Measurements from ENCODE around the gene ANO1.

The ANO1 gene

GRCh38 chr11:70129051-70129592 lies 51.0 kb downstream of the ANO1 start:
- TF ChIP-seq CTCF (IDR thresholded peaks at IDR 0.05; ENCODE audit: low read depth, low read length) (no peak), EZH2phosphoT487 (IDR thresholded peaks at IDR 0.05; ENCODE audit: low read depth) (no peak)
- peaks cover 18% of the 10 kb centered on the region; the same call in 1 of the 2 replicates for H3K27me3 ChIP-seq (ENCODE audit: low read depth, low read length)
- H3K4me2 ChIP-seq (ENCODE audit: low read length) = no peak overlapping the region
- H3K9me3 ChIP-seq (ENCODE audit: insufficient read depth, low read length) = no peaks in the 10 kb centered on the region
- no peaks in the 10 kb centered on the region for H3K79me2 ChIP-seq (ENCODE audit: low read length)
- H3K27ac ChIP-seq (ENCODE audit: low read length) = no peak overlapping the region
- no peaks in the 10 kb centered on the region for H4K20me1 ChIP-seq (ENCODE audit: insufficient read depth, low read length)
- H3K36me3 ChIP-seq (replicated peaks; ENCODE audit: low read depth, low read length) = no peaks in the 10 kb centered on the region
- no peak overlapping the region for H3K4me3 ChIP-seq (ENCODE audit: low read length)
- no peak overlapping the region for H3K9ac ChIP-seq (ENCODE audit: low read length)
- no peak overlapping the region for H2AFZ ChIP-seq (ENCODE audit: low read depth, low read length)
- no peaks in the 10 kb centered on the region for H3K4me1 ChIP-seq (ENCODE audit: low read length)

GRCh38 chr11:70130636-70131035 lies 52.5 kb downstream of the ANO1 start:
- no peak overlapping the region for H3K27ac ChIP-seq (ENCODE audit: low read length)
- H3K9ac ChIP-seq (ENCODE audit: low read length) = no peak overlapping the region
- no peaks in the 10 kb centered on the region for H4K20me1 ChIP-seq (ENCODE audit: insufficient read depth, low read length)
- H3K79me2 ChIP-seq (ENCODE audit: low read length) = no peaks in the 10 kb centered on the region
- no peaks in the 10 kb centered on the region for H3K4me1 ChIP-seq (ENCODE audit: low read length)
- H3K27me3 ChIP-seq (ENCODE audit: low read depth, low read length) = peaks cover 31% of the 10 kb centered on the region
- H2AFZ ChIP-seq (ENCODE audit: low read depth, low read length) = no peak overlapping the region
- H3K4me3 ChIP-seq (ENCODE audit: low read length) = no peak overlapping the region
- no peaks in the 10 kb centered on the region for H3K9me3 ChIP-seq (ENCODE audit: insufficient read depth, low read length)
- no peaks in the 10 kb centered on the region for H3K36me3 ChIP-seq (replicated peaks; ENCODE audit: low read depth, low read length)
- no peak overlapping the region for H3K4me2 ChIP-seq (ENCODE audit: low read length)
- TF ChIP-seq CTCF (IDR thresholded peaks at IDR 0.05; ENCODE audit: low read depth, low read length) (no peak), EZH2phosphoT487 (IDR thresholded peaks at IDR 0.05; ENCODE audit: low read depth) (no peak)

- no peaks in the 10 kb centered on the region for H3K79me2 ChIP-seq (ENCODE audit: low read length)
- peaks cover 35% of the 10 kb centered on the region for H3K27me3 ChIP-seq (ENCODE audit: low read depth, low read length)
- H2AFZ ChIP-seq (ENCODE audit: low read depth, low read length) = no peak overlapping the region
- H3K9ac ChIP-seq (ENCODE audit: low read length) = no peak overlapping the region
- no peak overlapping the region for H3K4me2 ChIP-seq (ENCODE audit: low read length)
- no peaks in the 10 kb centered on the region for H3K9me3 ChIP-seq (ENCODE audit: insufficient read depth, low read length)
- H3K4me1 ChIP-seq (ENCODE audit: low read length) = no peaks in the 10 kb centered on the region
- H3K27ac ChIP-seq (ENCODE audit: low read length) = no peak overlapping the region
- no peak overlapping the region for H3K4me3 ChIP-seq (ENCODE audit: low read length)
- TF ChIP-seq EZH2phosphoT487 (IDR thresholded peaks at IDR 0.05; ENCODE audit: low read depth) = no peak
- TF ChIP-seq CTCF (IDR thresholded peaks at IDR 0.05; ENCODE audit: low read depth, low read length) = no peak
- H4K20me1 ChIP-seq (ENCODE audit: insufficient read depth, low read length) = no peaks in the 10 kb centered on the region
- H3K36me3 ChIP-seq (replicated peaks; ENCODE audit: low read depth, low read length) = no peaks in the 10 kb centered on the region
Measured at GRCh38 chr11:70131606-70132190, 53.6 kb downstream of the ANO1 start.

- Histone ChIP-seq H3K9me3 (ENCODE audit: insufficient read depth, low read length) (no peaks in the 10 kb centered on the region), H3K4me1 (ENCODE audit: low read length) (no peaks in the 10 kb centered on the region)
- TF ChIP-seq EZH2phosphoT487 (IDR thresholded peaks at IDR 0.05; ENCODE audit: low read depth) = no peak
- no peak for TF ChIP-seq CTCF (IDR thresholded peaks at IDR 0.05; ENCODE audit: low read depth, low read length)
Measured at GRCh38 chr11:70132641-70133040, 54.5 kb downstream of the ANO1 start.

More at GRCh38 chr11:70132641-70133040, 54.5 kb downstream of the ANO1 start:
- no peaks in the 10 kb centered on the region for H3K79me2 ChIP-seq (ENCODE audit: low read length)
- peaks cover 35% of the 10 kb centered on the region for H3K27me3 ChIP-seq (ENCODE audit: low read depth, low read length)
- no peak overlapping the region for H3K4me3 ChIP-seq (ENCODE audit: low read length)
- H3K4me2 ChIP-seq (ENCODE audit: low read length) = no peak overlapping the region
- no peaks in the 10 kb centered on the region for H4K20me1 ChIP-seq (ENCODE audit: insufficient read depth, low read length)
- H3K27ac ChIP-seq (ENCODE audit: low read length) = no peak overlapping the region
- H2AFZ ChIP-seq (ENCODE audit: low read depth, low read length) = no peak overlapping the region
- H3K9ac ChIP-seq (ENCODE audit: low read length) = no peak overlapping the region
- no peaks in the 10 kb centered on the region for H3K36me3 ChIP-seq (replicated peaks; ENCODE audit: low read depth, low read length)

Measured in OCI-LY3 (cell line).